HepG2 (cell line): ENCODE measurements around the gene CCNB3. TPM values are rescaled to one million over a fixed set of nuclear protein-coding genes. Genes with fewer than 3 reads are reported as not detected.

Source experiments
- BATF2 ChIP-seq: sonication (generic); formaldehyde crosslinking; IDR thresholded peaks from 2 replicates; pipeline ENCODE4 v1.8.0; 2022; ENCODE audit warnings: mild to moderate bottlenecking, missing genetic modification reagents, moderate library complexity
- CCDC6 ChIP-seq: sonication (generic); formaldehyde crosslinking; IDR thresholded peaks from 2 replicates; pipeline ENCODE4 v1.8.1; 2022; ENCODE audit warnings: mild to moderate bottlenecking, missing genetic modification reagents, moderate library complexity
- CTCF ChIP-seq: sonication (generic); formaldehyde crosslinking; IDR thresholded peaks from 2 replicates; pipeline ENCODE4 v1.5.0; 2020; ENCODE audit warnings: mild to moderate bottlenecking, missing genetic modification reagents, moderate library complexity
- HOXD1 ChIP-seq: sonication (generic); formaldehyde crosslinking; IDR thresholded peaks from 2 replicates; pipeline ENCODE4 v1.5.0; 2020; ENCODE audit warnings: missing genetic modification reagents
- ISX ChIP-seq: sonication (generic); formaldehyde crosslinking; conservative IDR thresholded peaks from 2 replicates; pipeline ENCODE4 v1.5.0; 2020; ENCODE audit warnings: missing genetic modification reagents
- PRDM10 ChIP-seq: sonication (generic); formaldehyde crosslinking; IDR thresholded peaks from 2 replicates; pipeline ENCODE4 v1.4.0; 2020; ENCODE audit warnings: low read depth, missing genetic modification reagents
- RAD21 ChIP-seq: fragments of 450-650 bp; formaldehyde crosslinking; IDR thresholded peaks from 2 replicates; pipeline ENCODE4 v1.5.0; 2020; ENCODE audit warnings: mild to moderate bottlenecking
- SMC3 ChIP-seq: IDR thresholded peaks from 2 replicates; pipeline ENCODE4 v1.6.1; 2011; ENCODE audit warnings: low read length, improper control_type of control experiment
- STAG1 ChIP-seq: sonication (generic); formaldehyde crosslinking; IDR thresholded peaks from 2 replicates; pipeline ENCODE4 v1.4.0; 2020; ENCODE audit warnings: missing genetic modification reagents
- USF2 ChIP-seq, 2 experiments: sonication (generic) in 1 of 2; formaldehyde crosslinking in 1 of 2; IDR thresholded peaks; 2 replicates each; pipeline versions ENCODE4 v1.5.1 to v1.6.1; 2011 to 2020; ENCODE audit warnings: borderline replicate concordance in 1 of 2, low read depth in 1 of 2, low read length in 1 of 2, mild to moderate bottlenecking in 1 of 2, missing genetic modification reagents in 1 of 2, moderate library complexity in 1 of 2
- YEATS2 ChIP-seq: sonication (generic); formaldehyde crosslinking; IDR thresholded peaks from 2 replicates; pipeline ENCODE4 v1.4.0; 2020; ENCODE audit warnings: missing genetic modification reagents, borderline replicate concordance
- ZNF205 ChIP-seq: IDR thresholded peaks from 2 replicates; pipeline ENCODE4 v1.6.1; 2018; ENCODE audit warnings: missing biosample characterization, missing genetic modification reagents
- ZNF362 ChIP-seq: sonication (generic); formaldehyde crosslinking; IDR thresholded peaks from 2 replicates; pipeline ENCODE4 v1.4.0; 2020; ENCODE audit warnings: missing genetic modification reagents, mild to moderate bottlenecking, borderline replicate concordance
- ZNF512 ChIP-seq: sonication (generic); formaldehyde crosslinking; IDR thresholded peaks from 2 replicates; pipeline ENCODE4 v1.4.0; 2020; ENCODE audit warnings: mild to moderate bottlenecking, missing genetic modification reagents
- polyA plus RNA-seq, 8 experiments: library from polyadenylated mRNA; depleted of rRNA in 3 of 8; stranded (reverse) in 7 of 8; unstranded in 1 of 8; fragments of >200 nt; fragmentation: Illumina TruSeq in 4 of 8; extraction: Trizol in 4 of 8; gene quantifications; 2 replicates each; pipeline versions ENCODE4 v1.2.1 to v1.2.3, GENCODE V29; 2011 to 2016; ENCODE audit warnings: low read depth in 4 of 8, missing spikeins in 1 of 8, mixed read lengths in 1 of 8; ENCODE audit not compliant: insufficient read depth in 1 of 8
- total RNA-seq, 5 experiments: library from RNA; depleted of rRNA; stranded (reverse); fragments of >200 nt; fragmentation: Illumina TruSeq; extraction: Trizol; gene quantifications; 2 replicates each; pipeline ENCODE4 v1.2.3, GENCODE V29; 2016; ENCODE audit warnings: low read depth in 1 of 5

The CCNB3 gene
- total and polyA plus RNA-seq, 2 of the 13 experiments (the other 11 are each of a cell fraction or from before 2014, with no cell fraction given) = 0.04 to 0.07 TPM

- TF ChIP-seq CTCF (CRISPR knock-in tag) = peak; percentile 71
- TF ChIP-seq ZNF512 (CRISPR knock-in tag) = no peak
- peak; percentile 29; the same call in 1 of the 2 replicates for TF ChIP-seq RAD21 (CRISPR knock-in tag)
- no peak for TF ChIP-seq YEATS2 (CRISPR knock-in tag)
- no peak for TF ChIP-seq CCDC6
- no peak for TF ChIP-seq ISX (CRISPR knock-in tag)
- peak; percentile 70 for TF ChIP-seq STAG1
- TF ChIP-seq BATF2 (CRISPR knock-in tag) = no peak
- no peak for TF ChIP-seq HOXD1 (CRISPR knock-in tag)
- peak; percentile 91 for TF ChIP-seq ZNF362 (CRISPR knock-in tag)
- peak; percentile 93 for TF ChIP-seq SMC3
- TF ChIP-seq PRDM10 = 0 out of 2 replicates have a peak, but pooled peaks have one; percentile 50
- TF ChIP-seq USF2 (IDR thresholded peaks at IDR 0.05; ENCODE audit: low read depth, low read length) = no peak
- TF ChIP-seq USF2 (CRISPR knock-in tag; IDR thresholded peaks at IDR 0.05; ENCODE audit: borderline replicate concordance) = peak; percentile 42; the same call in 1 of the 2 replicates
- TF ChIP-seq ZNF205 (CRISPR knock-in tag) = no peak
- TF ChIP-seq, all 625 proteins: peak for 9
Measured at GRCh38 chrX:50204364-50204899, at the start of gene CCNB3 (continued).
